ENCODE measurements around the gene MAP3K5. TPM values are rescaled to one million over a fixed set of nuclear protein-coding genes. Genes with fewer than 3 reads are reported as not detected.

The MAP3K5 gene
- total and polyA plus RNA-seq, 9 of the 15 experiments (the other 6 are each of a cell fraction or from before 2014, with no cell fraction given) = 2.2 to 13.0 (median 9.9) TPM

GRCh38 chr6:136669299-136669699 is 123.0 kb downstream of the MAP3K5 start (continued):
- TF ChIP-seq USF1 (CRISPR knock-in tag; IDR thresholded peaks at IDR 0.05) (no peak), MLLT1 (IDR thresholded peaks at IDR 0.05) (no peak), SNRNP70 (optimal IDR thresholded peaks at IDR 0.05; ENCODE audit: low read depth, low read length) (no peak), ZNF280B (CRISPR knock-in tag; IDR thresholded peaks at IDR 0.05) (no peak), NFYB (IDR thresholded peaks at IDR 0.05; ENCODE audit: extremely low read depth, insufficient read length) (no peak), MBD2 (IDR thresholded peaks at IDR 0.05; ENCODE audit: borderline replicate concordance, low read depth) (no peak), RNF2 (IDR thresholded peaks at IDR 0.05) (no peak), ZEB2 (IDR thresholded peaks at IDR 0.05) (no peak), AFF1 (IDR thresholded peaks at IDR 0.05; ENCODE audit: low read depth in 1 of 2, partially characterized antibody in 2 of 2) (no peak), NFE2L1 (tag; IDR thresholded peaks at IDR 0.05; ENCODE audit: borderline replicate concordance, low read depth) (no peak), PHF8 (IDR thresholded peaks at IDR 0.05; ENCODE audit: borderline replicate concordance, low read length) (no peak), ZNF77 (CRISPR knock-in tag; IDR thresholded peaks at IDR 0.05) (no peak), PREB (CRISPR knock-in tag; IDR thresholded peaks at IDR 0.05) (no peak), ASH1L (IDR thresholded peaks at IDR 0.05; ENCODE audit: borderline replicate concordance, low read depth, partially characterized antibody) (no peak), ETS2 (tag; IDR thresholded peaks at IDR 0.05; ENCODE audit: borderline replicate concordance, poor library complexity, severe bottlenecking) (no peak), TEAD4 (IDR thresholded peaks at IDR 0.05; ENCODE audit: low read length) (peak; percentile 42; the same call in 1 of the 2 replicates), TEAD4 (CRISPR knock-in tag; IDR thresholded peaks at IDR 0.05; ENCODE audit: borderline replicate concordance) (no peak), CHCHD3 (CRISPR knock-in tag; IDR thresholded peaks at IDR 0.05) (no peak), ZC3H8 (IDR thresholded peaks at IDR 0.05) (no peak), XRCC3 (IDR thresholded peaks at IDR 0.05) (no peak), ZNF174 (CRISPR knock-in tag; IDR thresholded peaks at IDR 0.05) (no peak), CAMTA2 (CRISPR knock-in tag; conservative IDR thresholded peaks at IDR 0.05) (no peak)
